ENCODE data around the gene BCHE. TPM values are rescaled to one million over a fixed set of nuclear protein-coding genes. Genes with fewer than 3 reads are reported as not detected.

The BCHE gene
- 10 to 100 TPM in 1 of 2 donors, 1 to 10 TPM in 1; 4.1 to 47.8 TPM for total RNA-seq
- polyA plus RNA-seq = 1 to 10 TPM; 1.7 to 4.5 TPM
- long read RNA-seq, donor 1, transcript BCHE-201 (4 exons, 2,454 nt) = major isoform, 24 of 43 reads
- long read RNA-seq, donor 1, partial matches to known transcripts = 15 of 43 reads
- long read RNA-seq, donor 1, other reads (novel, unspliced or antisense) = 0 of 43 reads
- long read RNA-seq, donor 2, partial matches to known transcripts = 5 of 7 reads
- long read RNA-seq, donor 2, other reads (novel, unspliced or antisense) = 0 of 7 reads
- long read RNA-seq, donor 3, transcript BCHE-201 (4 exons, 2,454 nt) = major isoform, 6 of 7 reads
- long read RNA-seq, donor 3, partial matches to known transcripts = 0 of 7 reads
- long read RNA-seq, donor 3, other reads (novel, unspliced or antisense) = 0 of 7 reads
- long read RNA-seq, donor 4, partial matches to known transcripts = 0 of 6 reads
- long read RNA-seq, donor 4, other reads (novel, unspliced or antisense) = 0 of 6 reads
- long read RNA-seq, donor 5, transcript BCHE-201 (4 exons, 2,454 nt) = major isoform, 11 of 19 reads
- long read RNA-seq, donor 5, partial matches to known transcripts = 5 of 19 reads
- long read RNA-seq, donor 5, other reads (novel, unspliced or antisense) = 0 of 19 reads

DNA sequence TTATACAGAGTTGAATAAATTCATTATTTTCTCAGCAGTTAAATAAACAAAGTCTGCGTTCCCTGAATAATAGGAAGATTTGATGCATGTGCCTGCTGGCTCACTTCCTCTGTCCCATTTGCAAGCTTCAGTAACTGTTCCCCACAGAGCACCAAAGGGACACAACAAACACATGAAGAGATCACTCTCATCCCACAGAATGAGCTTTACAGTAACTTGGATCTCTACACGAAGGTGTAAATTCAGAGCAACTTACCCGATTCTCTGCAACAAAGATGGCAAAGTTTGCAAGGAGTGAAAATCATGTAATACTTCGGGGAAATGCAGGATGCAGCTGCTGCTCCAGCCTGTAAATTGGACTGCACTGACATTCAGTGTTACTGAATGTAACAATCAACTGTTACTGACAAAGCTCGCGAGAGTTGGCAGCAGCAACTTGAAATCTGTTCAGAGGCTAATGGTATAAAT, at the start of gene BCHE:
Gene BCHE (minus strand): TSS at position 366 of the 468 bp plus-strand sequence. CDS start 6,390 bp downstream, outside the sequence.
- Histone ChIP-seq H3K9ac (ENCODE audit: insufficient read depth in 1 of 2, low read length in 2 of 2) (peak within 1 kb of the TSS; percentile 31 to 73), H3K4me1 (ENCODE audit: control insufficient read depth in 5 of 5, insufficient read depth in 5 of 5, low read length in 5 of 5) (peaks cover 0 to 10% (median 0%) of the 10 kb centered on the region in 5 donors), H3K36me3 (ENCODE audit: control insufficient read depth in 4 of 4, insufficient read depth in 4 of 4, low read length in 4 of 4) (no peaks in the 10 kb centered on the region), H3K27ac (ENCODE audit: low read depth in 1 of 2, low read length in 1 of 2) (no peak within 1 kb of the TSS), H3K27me3 (ENCODE audit: control insufficient read depth in 3 of 3, insufficient read depth in 3 of 3, low read length in 2 of 3) (no peaks in the 10 kb centered on the region), H3K4me3 (no peak within 1 kb of the TSS), H3K9me3 (ENCODE audit: control insufficient read depth in 4 of 4, insufficient read depth in 3 of 4, low read length in 3 of 4) (no peaks in the 10 kb centered on the region)
- DNase-seq (peak; percentile 64 to 92 (median 88)), ATAC-seq (ENCODE audit: insufficient read depth, low FRiP score) (peak; percentile 47)
- 22 to 25% methylated on average over 6 of the region's 6 CpGs for WGBS, 2 donors
- TF ChIP-seq, protein P1, sequence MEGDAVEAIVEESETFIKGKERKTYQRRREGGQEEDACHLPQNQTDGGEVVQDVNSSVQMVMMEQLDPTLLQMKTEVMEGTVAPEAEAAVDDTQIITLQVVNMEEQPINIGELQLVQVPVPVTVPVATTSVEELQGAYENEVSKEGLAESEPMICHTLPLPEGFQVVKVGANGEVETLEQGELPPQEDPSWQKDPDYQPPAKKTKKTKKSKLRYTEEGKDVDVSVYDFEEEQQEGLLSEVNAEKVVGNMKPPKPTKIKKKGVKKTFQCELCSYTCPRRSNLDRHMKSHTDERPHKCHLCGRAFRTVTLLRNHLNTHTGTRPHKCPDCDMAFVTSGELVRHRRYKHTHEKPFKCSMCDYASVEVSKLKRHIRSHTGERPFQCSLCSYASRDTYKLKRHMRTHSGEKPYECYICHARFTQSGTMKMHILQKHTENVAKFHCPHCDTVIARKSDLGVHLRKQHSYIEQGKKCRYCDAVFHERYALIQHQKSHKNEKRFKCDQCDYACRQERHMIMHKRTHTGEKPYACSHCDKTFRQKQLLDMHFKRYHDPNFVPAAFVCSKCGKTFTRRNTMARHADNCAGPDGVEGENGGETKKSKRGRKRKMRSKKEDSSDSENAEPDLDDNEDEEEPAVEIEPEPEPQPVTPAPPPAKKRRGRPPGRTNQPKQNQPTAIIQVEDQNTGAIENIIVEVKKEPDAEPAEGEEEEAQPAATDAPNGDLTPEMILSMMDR (IDR thresholded peaks at IDR 0.05; ENCODE audit: control extremely low read depth, extremely low read depth) = no peak

DNA sequence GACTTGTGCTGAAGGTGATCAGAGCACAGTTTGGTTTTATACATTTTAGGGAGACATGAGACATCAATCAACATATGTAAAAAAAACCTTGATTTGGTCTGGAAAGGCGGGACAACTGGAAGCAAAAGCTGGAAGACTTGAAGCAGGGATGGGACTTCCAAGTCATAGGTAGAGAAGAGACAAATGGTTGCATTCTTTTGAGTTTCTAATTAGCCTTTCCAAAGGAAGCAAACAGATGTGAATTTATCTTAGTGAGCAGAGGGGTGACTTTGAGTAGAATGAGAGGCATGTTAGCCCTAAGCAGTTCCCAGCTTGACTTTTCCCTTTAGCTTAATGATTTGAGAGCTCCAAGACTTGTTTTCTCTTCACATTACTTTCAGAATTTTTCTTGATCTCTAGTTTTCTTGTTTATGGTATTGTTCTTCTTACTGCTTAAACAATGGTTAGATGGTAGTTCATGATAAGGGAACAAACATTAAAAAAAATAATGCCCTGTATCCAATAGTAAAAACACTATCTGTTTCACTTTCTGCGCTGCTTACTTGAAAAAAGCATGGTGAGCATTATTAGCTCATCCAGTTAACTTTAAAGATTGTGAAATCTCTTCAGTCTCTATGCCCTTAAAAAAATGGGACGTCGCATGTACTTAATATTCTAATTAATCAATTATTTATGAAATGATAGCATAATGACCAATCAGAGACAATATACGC, 48.5 kb upstream of the BCHE start:
- no peak for ATAC-seq (ENCODE audit: insufficient read depth, low FRiP score)
- H3K27ac ChIP-seq (ENCODE audit: low read depth in 1 of 2, low read length in 1 of 2) = no peak overlapping the region
- H3K4me3 ChIP-seq = no peak overlapping the region
- 86 to 90% methylated on average over 5 of the region's 5 CpGs for WGBS, 2 donors
- no peaks in the 10 kb centered on the region for H3K27me3 ChIP-seq (ENCODE audit: control insufficient read depth in 3 of 3, insufficient read depth in 3 of 3, low read length in 2 of 3)
- no peaks in the 10 kb centered on the region for H3K36me3 ChIP-seq (ENCODE audit: control insufficient read depth in 4 of 4, insufficient read depth in 4 of 4, low read length in 4 of 4)
- H3K9ac ChIP-seq (ENCODE audit: insufficient read depth in 1 of 2, low read length in 2 of 2) = no peak overlapping the region
- TF ChIP-seq, protein P1 (IDR thresholded peaks at IDR 0.05; ENCODE audit: control extremely low read depth, extremely low read depth) = no peak
- no peaks in the 10 kb centered on the region for H3K9me3 ChIP-seq (ENCODE audit: control insufficient read depth in 4 of 4, insufficient read depth in 3 of 4, low read length in 3 of 4)
- H3K4me1 ChIP-seq (ENCODE audit: control insufficient read depth in 5 of 5, insufficient read depth in 5 of 5, low read length in 5 of 5) = no peaks in the 10 kb centered on the region
- no peak for DNase-seq

DNA sequence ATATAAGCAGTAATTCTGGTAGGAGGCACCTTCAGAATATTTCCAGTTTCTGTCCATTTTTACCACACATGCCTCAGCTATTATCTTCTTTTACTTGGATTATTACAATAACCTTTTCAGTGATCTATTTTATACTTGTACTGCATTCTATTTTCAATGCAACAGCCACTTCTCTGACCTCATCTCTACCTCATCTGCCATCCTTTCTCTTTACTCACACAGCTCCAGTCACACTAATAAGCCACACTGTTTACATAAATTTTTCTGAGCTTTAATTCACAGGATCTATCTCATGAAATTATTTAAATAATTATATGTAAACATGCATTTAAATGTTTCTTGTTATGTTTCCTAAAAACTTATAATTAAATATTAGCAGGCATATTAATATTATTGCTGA, 47.3 kb upstream of the BCHE start:
- no peak for ATAC-seq (ENCODE audit: insufficient read depth, low FRiP score)
- no peak overlapping the region for H3K27ac ChIP-seq (ENCODE audit: low read depth in 1 of 2, low read length in 1 of 2)
- H3K9ac ChIP-seq (ENCODE audit: insufficient read depth in 1 of 2, low read length in 2 of 2) = peak overlapping the region in 1 of 2 donors; percentile 63
- H3K27me3 ChIP-seq (ENCODE audit: control insufficient read depth in 3 of 3, insufficient read depth in 3 of 3, low read length in 2 of 3) = no peaks in the 10 kb centered on the region
- H3K36me3 ChIP-seq (ENCODE audit: control insufficient read depth in 4 of 4, insufficient read depth in 4 of 4, low read length in 4 of 4) = no peaks in the 10 kb centered on the region
- no peaks in the 10 kb centered on the region for H3K9me3 ChIP-seq (ENCODE audit: control insufficient read depth in 4 of 4, insufficient read depth in 3 of 4, low read length in 3 of 4)
- no peak overlapping the region for H3K4me3 ChIP-seq
- H3K4me1 ChIP-seq (ENCODE audit: control insufficient read depth in 5 of 5, insufficient read depth in 5 of 5, low read length in 5 of 5) = no peaks in the 10 kb centered on the region
- TF ChIP-seq, protein P1 (IDR thresholded peaks at IDR 0.05; ENCODE audit: control extremely low read depth, extremely low read depth) = no peak
- no peak for DNase-seq
